Stimulated activated CD8-positive, alpha-beta memory T cell treated with anti-CD3 and anti-CD28 coated beads, Interleukin-12 subunit alpha, Interleukin-12 subunit beta, amount 100 ng/mL, for 24 hours (primary cell): Measurements from ENCODE around the gene ARID4B.
"Not testable (repeated sequence)": the region's sequence is repeated elsewhere in the genome, so short reads cannot be mapped to it uniquely, and the experiment has no call there.

Experiments used
- DNase-seq: peaks from one replicate; pipeline ENCODE4 v3.0.0-alpha.2; 2020; ENCODE audit errors: extremely low read depth

The ARID4B gene

GRCh38 chr1:235296729-235297128, 31.2 kb downstream of the ARID4B start:
- DNase-seq = no peak

GRCh38 chr1:235295902-235296350, 32.1 kb downstream of the ARID4B start:
- DNase-seq = no peak

DNA sequence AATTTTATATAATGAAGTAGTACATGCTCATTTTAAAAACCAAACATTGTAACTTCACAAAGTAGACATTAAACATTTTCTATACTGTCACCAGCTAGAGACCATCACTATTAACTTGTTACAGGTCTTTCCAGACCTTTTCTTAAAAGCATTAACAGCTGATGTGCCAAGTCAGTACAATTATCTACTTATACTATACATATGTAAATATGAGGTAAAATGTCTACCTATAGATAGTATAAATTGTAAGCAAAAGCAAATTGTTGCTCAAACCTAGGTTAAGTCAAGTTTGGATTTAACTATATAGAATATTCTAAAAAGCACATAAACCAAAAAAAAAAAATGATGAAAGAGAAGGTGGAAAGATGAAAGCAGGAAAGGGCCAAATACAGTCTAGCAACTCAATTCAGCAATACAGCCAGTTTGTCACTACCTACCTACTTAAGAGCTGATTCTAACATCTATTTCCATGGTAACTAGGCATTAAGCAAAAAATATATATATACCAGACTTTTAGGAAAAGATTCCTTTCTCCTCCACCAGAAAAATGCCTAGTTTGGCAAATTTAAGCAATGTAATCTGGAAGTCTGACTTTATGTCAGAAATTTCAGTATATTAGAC, 34.5 kb downstream of the ARID4B start:
- DNase-seq = no peak

DNA sequence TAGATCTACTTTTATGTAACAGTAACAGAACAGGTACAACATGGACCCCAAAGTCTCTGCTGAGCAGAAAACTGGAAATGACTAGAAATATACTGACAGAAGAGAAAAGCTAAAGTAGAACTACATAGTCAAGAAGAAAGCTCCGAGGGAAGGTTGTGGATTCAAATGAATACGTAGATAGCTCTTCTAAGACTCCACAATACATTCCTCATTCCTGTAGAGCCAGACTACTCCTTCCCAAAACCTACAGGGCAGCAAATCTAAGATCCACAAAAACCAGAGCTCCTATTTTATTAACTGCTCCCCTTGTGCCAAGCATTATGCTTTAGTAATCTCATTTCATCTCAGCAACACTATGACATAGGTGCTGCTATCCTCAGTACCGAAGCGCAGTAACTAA, 35.2 kb downstream of the ARID4B start:
- no peak for DNase-seq

DNA sequence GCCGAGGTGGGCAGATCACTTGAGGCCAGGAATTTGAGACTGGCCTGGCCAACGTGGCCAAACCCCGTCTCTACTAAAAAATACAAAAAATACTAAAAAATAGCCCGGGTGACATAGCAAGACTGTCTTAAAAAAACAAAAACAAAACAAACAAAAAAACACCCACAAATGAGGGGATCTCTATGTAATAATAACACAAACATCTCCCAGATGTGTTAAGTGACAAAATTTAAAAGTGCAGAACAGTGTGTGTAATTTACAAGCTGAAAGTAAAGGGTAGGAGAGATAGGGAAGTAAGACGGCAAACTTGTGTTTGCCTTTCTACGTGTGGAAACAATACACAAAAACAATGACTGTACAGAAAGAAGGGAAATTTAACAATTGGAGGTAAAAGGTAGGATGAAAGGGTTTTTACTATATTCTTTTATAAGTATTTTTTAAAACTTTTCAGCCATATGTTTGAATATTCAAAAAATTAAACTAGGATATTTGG, 36.3 kb downstream of the ARID4B start:
- no peak for DNase-seq

- no peak for DNase-seq
Observed at GRCh38 chr1:235290740-235291502, 37.1 kb downstream of the ARID4B start.

DNA sequence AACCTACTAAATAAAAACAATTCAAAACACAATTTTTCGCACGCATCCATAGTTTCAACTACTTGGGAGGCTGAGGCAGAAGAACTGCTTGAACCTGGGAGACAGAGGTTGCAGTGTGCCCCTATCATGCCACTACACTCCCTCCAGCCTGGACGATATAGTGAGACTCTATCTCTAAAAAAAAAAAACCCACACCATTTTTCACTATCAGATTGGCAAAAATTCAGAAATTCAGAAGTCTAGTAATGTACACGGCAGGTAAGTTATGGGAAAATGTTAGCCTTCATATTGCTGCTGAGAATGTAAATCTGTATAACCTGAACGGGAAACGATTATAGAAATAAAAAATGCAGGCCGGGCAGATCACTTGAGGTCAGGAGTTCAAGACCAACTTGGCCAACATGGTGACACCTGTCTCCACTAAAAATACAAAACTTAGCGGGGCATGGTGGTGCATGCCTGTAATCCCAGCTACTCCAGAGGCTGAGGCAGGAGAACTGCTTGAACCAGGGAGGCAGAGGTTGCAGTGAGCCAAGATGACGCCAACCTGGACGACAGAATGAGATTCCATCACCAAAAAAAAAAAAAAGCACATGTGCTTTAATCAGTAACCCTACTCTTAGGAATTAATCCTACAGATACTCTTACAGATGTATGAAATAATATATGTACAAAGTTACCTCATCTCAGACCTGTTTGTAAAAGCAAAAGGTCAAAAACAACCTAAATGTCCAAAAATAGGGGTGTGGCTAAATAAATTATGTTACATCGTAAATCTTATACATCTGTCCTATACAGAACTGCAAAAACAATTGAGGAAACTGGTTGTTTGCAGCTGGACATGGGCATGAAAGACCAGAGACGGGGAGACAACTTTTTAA, 37.9 kb downstream of the ARID4B start:
- DNase-seq = no peak

- no peak for DNase-seq
Observed at GRCh38 chr1:235287208-235287882, 40.6 kb downstream of the ARID4B start.

GRCh38 chr1:235286667-235287066, 41.3 kb downstream of the ARID4B start:
- no peak for DNase-seq

- no peak for DNase-seq
Observed at GRCh38 chr1:235284231-235284769, 43.7 kb downstream of the ARID4B start.

- DNase-seq = not testable (repeated sequence)
Observed at GRCh38 chr1:235283636-235284035, 44.3 kb downstream of the ARID4B start.

DNA sequence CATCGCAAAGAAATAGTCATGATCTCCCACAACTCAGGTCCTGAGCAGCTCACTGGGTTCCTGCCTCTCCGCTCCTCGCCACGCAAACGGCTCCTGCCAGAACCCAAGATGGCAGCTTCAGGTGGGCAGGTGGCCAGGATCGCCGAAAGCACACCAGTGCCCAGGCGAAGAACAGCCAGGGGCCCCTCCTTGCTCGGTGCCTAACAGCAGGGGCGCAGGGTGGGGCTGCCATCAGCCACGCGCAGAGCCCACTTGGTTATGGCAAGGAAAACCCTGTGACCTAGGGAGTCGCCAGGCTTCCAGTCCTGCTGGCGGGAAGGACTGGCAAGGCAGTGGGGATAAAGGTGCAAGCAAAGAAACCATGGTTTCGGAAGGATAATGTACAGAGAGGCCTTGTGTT, 47.5 kb downstream of the ARID4B start:
- DNase-seq = no peak

- no peak for DNase-seq
Observed at GRCh38 chr1:235279694-235280093, 48.3 kb downstream of the ARID4B start.

GRCh38 chr1:235278915-235279292, 49.1 kb downstream of the ARID4B start:
- no peak for DNase-seq

GRCh38 chr1:235278233-235278914, 49.6 kb downstream of the ARID4B start:
- DNase-seq = no peak

- DNase-seq = no peak
Observed at GRCh38 chr1:235277709-235278108, 50.3 kb downstream of the ARID4B start.

GRCh38 chr1:235275836-235276235, 52.1 kb downstream of the ARID4B start:
- no peak for DNase-seq

DNA sequence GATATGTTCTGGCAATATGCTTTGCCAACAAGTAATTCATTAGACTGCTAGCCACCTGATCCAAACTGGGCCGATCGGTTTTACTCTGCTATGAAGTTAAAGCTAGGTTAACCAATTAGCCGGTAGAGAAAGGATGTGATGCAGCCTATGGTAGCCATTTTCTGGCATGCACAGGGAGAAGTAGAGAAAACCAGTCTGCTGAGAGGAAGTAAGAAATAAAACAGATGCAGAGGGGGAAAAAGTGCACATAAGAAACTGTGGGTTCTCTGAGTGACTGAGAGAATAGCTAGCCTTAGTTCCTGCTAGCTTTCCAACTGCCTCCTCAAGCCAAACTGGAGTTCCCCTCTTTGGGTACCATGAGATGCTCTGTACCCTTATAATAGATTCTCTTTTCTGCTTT, 52.8 kb downstream of the ARID4B start:
- DNase-seq = no peak

DNA sequence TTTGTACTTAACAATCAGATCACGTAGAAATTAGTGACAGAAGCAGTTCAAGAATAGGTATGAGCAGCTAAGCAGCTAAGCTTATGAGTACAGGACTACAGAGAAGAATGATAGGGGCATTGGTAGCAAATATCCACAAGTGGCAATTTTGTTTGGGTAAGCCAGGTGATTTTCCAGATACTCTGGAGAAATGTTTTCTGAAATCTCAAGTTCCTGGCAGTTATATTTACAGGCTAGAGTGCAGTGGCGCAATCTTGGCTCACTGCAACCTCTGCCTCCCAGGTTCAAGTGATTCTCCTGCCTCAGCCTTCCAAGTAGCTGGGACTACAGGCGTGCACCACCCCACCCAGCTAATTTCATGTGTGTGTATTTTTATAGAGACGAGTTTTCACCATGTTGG, 55.1 kb downstream of the ARID4B start:
- DNase-seq = no peak

- DNase-seq = no peak
Observed at GRCh38 chr1:235270625-235271024, 57.4 kb downstream of the ARID4B start.

- DNase-seq = not testable (repeated sequence)
Observed at GRCh38 chr1:235269990-235270389, 58.0 kb downstream of the ARID4B start.
